GM12892 (cell line): ENCODE measurements around the gene OLIG1.

Source experiments
- POLR2A ChIP-seq: IDR thresholded peaks from 2 replicates; pipeline ENCODE4 v1.6.1; 2011; ENCODE audit warnings: low read depth, low read length, control low read depth
- POLR2AphosphoS5 ChIP-seq: IDR thresholded peaks from 2 replicates; pipeline ENCODE4 v1.6.1; 2011; ENCODE audit warnings: low read depth, low read length, control low read depth
- TAF1 ChIP-seq: IDR thresholded peaks from 2 replicates; pipeline ENCODE4 v1.6.1; 2011; ENCODE audit warnings: low read depth, mild to moderate bottlenecking, control low read depth, low read length, borderline replicate concordance

- TF ChIP-seq POLR2AphosphoS5 (no peak), POLR2A (no peak), TAF1 (no peak)
These were observed 47.4 kb downstream of the OLIG1 start for GRCh38 chr21:33117101-33117888.
